Urinary bladder (tissue), 4 donors: ENCODE data around the gene NKAPL. TPM values are rescaled to one million over a fixed set of nuclear protein-coding genes. Genes with fewer than 3 reads are reported as not detected.

Source experiments
- DNase-seq: peaks from one replicate; pipeline ENCODE4 v3.0.0-alpha.2; 2015; ENCODE audit errors: extremely low spot score
- H3K27ac ChIP-seq: one replicate; pipeline ENCODE4 v1.5.1; 2013; ENCODE audit warnings: low read depth, mild to moderate bottlenecking, moderate library complexity
- H3K36me3 ChIP-seq: one replicate; pipeline ENCODE4 v1.6.1; 2013; ENCODE audit warnings: mild to moderate bottlenecking, moderate library complexity; ENCODE audit not compliant: insufficient read depth
- H3K4me1 ChIP-seq: one replicate; pipeline ENCODE4 v1.6.1; 2013; ENCODE audit warnings: mild to moderate bottlenecking, moderate library complexity; ENCODE audit not compliant: insufficient read depth
- H3K4me3 ChIP-seq: one replicate; pipeline ENCODE4 v1.5.1; 2013; ENCODE audit warnings: low read depth, low read length
- WGBS: extraction: QIAGEN DNeasy Blood & Tissue Kit; methylation state at CpG from one replicate; pipeline ENCODE4 v1.1.7; 2013; 5-methylcytosine and 5-hydroxymethylcytosine counted together
- polyA plus RNA-seq: library from polyadenylated mRNA; stranded (reverse); fragments of 200-250 nt; gene quantifications from one replicate; pipeline ENCODE4 v1.2.3, GENCODE V29; 2013
- total RNA-seq: library from RNA; depleted of rRNA; stranded (reverse); fragments of >200 nt; gene quantifications from one replicate; pipeline ENCODE4 v1.2.3, GENCODE V29; 2014
- donor health status: healthy with polysubstance abuse.
- donor health status: healthy.

Gene NKAPL
- total and polyA plus RNA-seq, 2 donors, result 0.90 to 4.4 TPM

DNA sequence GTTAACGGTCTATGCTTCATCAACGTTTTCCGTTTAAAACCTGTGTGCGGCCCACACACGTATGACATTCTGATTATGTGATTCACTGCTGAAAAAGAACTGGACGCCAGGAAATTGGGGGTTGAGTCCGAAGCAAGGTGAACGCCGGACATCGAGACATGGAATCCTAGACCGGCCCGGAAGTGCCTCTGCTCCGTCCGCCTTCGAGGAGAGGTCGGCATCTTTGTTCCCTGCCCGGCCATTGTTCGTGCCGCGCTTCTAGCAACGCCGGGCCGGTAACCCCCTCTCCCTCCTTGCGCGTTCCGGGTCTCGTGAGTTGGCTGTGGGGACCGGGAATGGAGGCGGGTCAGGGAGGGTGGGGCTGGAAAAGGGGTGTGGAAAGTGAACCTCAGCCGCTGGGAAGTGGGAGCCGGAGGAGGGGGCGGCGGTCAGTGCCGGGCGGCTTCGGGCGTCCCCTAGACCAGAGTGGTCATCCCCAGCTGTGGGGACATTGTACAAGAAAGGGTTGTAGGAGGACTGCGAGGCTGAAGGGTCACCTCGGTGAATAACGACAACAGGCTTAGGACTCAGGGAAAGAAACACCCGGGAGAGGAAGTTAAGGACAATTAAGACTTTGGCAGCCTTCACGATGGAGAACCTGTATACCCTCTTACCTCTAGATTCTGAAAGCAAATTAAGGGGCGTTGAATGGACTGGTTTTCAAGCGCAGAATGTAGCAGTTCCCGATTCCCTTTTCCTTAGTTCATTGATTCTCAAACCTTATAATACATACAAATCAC, 33.9 kb upstream of the NKAPL start, which contains the start of gene ZSCAN9:
Gene ZSCAN9 (plus strand): TSS at position 220 of the 779 bp plus-strand sequence. CDS start 1,810 bp downstream, outside the sequence.
- WGBS, result under 1% methylated on average over 45 of the region's 45 CpGs
- DNase-seq, result no peak
- peaks cover 5% of the 10 kb centered on the region for H3K36me3 ChIP-seq
- peak within 1 kb of the TSS; percentile 66 for H3K4me3 ChIP-seq
- H3K27ac ChIP-seq, result peak within 1 kb of the TSS; percentile 67
- H3K4me1 ChIP-seq, result peaks cover 2% of the 10 kb centered on the region

DNA sequence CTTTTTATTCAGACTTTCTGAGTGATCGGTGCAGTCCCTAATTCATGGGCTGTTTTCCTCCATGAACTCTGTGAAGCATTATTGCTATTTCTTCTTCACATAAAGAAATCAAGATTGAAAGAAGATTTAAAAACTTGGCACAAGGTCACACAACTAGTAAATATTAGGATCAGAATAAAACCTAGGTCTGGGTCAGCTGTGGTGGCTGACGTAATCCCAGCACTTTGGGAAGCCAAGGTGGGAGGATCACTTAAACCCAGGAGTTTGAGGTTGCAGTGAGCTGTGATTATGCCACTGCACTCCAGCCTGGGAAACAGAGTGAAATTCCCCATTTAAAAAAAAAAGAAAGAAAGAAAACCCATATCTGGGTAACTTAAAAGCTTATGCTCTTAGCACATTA, 32.6 kb upstream of the NKAPL start:
- Histone ChIP-seq H3K27ac (no peak overlapping the region), H3K36me3 (peaks cover 5% of the 10 kb centered on the region), H3K4me1 (peaks cover 2% of the 10 kb centered on the region), H3K4me3 (no peak overlapping the region)
- no peak for DNase-seq
- 76% methylated on average over 2 of the region's 2 CpGs for WGBS

DNA sequence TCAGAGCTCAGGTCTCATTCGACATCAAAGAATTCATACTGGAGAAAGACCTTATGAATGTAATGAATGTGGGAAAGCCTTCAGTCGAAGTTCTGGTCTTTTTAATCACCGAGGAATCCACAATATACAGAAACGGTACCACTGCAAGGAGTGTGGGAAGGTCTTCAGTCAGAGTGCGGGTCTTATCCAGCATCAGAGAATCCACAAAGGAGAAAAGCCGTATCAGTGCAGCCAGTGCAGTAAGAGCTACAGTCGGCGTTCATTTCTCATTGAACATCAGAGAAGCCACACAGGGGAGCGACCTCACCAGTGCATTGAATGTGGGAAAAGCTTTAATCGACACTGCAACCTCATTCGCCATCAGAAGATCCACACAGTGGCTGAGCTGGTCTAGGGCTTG, 26.3 kb upstream of the NKAPL start:
- Histone ChIP-seq H3K36me3 (peaks cover 4% of the 10 kb centered on the region), H3K4me1 (no peaks in the 10 kb centered on the region), H3K27ac (no peak overlapping the region), H3K4me3 (no peak overlapping the region)
- no peak for DNase-seq
- 96% methylated on average over 11 of the region's 11 CpGs for WGBS

DNA sequence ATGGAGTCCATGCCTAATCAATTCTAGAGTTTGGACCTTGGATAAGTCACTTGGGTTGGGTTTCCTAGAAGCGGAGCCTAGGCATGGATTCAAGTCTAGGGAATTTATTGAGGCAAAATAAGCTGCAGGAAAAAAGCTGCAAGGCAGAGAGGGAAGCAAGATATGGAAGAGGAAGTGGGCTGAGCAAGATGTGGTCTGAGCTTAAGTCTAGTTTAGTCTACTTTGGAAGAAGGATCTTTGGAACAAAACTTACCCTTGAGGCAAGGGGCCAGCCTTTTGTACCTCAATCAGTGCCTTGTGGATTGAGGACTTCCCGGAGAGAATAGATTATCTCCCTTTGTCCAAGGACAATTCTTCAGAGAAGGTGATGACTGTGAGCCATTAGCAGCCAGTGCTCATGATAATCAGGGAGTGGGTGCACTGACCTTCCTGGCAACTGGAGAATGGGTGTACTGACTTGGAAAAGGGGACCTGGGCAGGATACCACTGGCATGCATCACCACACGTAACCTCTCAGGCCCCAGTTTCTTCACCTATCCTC, 23.1 kb upstream of the NKAPL start:
- Histone ChIP-seq H3K36me3 (peaks cover 2% of the 10 kb centered on the region), H3K27ac (no peak overlapping the region), H3K4me1 (no peaks in the 10 kb centered on the region), H3K4me3 (no peak overlapping the region)
- WGBS, result 90% methylated on average over 3 of the region's 3 CpGs
- no peak for DNase-seq

DNA sequence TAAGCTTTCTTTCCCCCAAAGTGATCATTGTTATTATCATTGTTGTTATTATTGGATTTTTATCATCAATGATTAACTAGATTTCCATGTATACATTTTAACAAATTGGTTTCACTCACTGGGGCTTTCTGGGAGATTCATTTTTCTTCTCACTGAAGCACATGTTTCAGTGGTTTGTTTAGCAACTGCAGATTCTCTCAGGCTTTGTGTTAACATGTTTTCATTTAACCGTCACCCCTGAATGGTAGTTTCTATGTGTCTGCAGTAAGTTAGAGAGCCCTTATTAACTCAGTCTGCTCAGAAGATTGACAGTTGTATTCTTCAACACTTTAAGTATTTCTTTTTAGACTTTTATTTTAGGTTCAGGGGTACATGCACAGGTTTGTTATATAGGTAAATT, 19.5 kb upstream of the NKAPL start:
- Histone ChIP-seq H3K27ac (no peak overlapping the region), H3K36me3 (peaks cover 1% of the 10 kb centered on the region), H3K4me1 (no peaks in the 10 kb centered on the region), H3K4me3 (no peak overlapping the region)
- WGBS, result 93% methylated on average over 1 of the region's 1 CpG
- no peak for DNase-seq

DNA sequence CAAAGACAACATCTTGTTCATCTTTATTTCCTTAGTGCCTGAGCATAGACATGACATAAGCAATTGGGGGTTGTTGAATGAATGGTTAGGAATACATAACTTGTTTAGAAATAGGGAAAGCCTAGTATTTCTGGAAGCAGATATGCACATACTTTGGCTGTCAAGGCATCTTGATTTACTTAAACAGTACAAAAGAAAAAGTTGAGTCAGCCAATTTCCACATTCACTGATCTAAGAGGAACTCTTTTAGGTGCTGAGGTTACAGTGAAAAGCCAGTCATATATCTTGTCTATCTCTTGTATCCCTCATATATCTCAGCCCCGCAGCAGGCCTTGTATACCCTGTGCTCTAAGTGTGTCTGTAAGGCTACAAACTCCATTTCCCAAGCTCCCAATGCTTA, 18.6 kb upstream of the NKAPL start:
- no peak for DNase-seq
- H3K36me3 ChIP-seq, result peaks cover 1% of the 10 kb centered on the region
- H3K27ac ChIP-seq, result no peak overlapping the region
- H3K4me3 ChIP-seq, result no peak overlapping the region
- no peaks in the 10 kb centered on the region for H3K4me1 ChIP-seq
- 97% methylated on average over 1 of the region's 1 CpG for WGBS

DNA sequence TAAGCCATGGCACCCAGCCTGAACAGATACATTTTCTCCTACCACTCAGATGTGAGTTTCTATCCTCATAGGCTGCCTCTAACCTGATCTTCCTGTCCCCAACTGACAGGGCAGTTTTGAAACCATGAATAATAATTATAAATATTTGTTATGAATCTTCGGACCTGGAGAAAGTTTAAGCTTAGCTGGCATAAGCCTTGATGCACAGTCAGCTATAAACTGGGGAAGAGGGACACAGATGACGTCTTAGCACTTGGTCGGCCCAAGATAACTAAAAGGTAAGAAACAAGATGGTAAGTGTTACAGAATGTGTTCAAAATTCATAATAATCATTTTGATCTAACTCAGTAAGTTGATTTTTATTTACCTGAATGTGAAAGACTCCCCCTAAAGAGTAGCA, 15.2 kb upstream of the NKAPL start:
- 95% methylated on average over 3 of the region's 3 CpGs for WGBS
- no peak overlapping the region for H3K27ac ChIP-seq
- DNase-seq, result no peak
- no peak overlapping the region for H3K4me3 ChIP-seq
- no peaks in the 10 kb centered on the region for H3K4me1 ChIP-seq
- peaks cover 11% of the 10 kb centered on the region for H3K36me3 ChIP-seq

DNA sequence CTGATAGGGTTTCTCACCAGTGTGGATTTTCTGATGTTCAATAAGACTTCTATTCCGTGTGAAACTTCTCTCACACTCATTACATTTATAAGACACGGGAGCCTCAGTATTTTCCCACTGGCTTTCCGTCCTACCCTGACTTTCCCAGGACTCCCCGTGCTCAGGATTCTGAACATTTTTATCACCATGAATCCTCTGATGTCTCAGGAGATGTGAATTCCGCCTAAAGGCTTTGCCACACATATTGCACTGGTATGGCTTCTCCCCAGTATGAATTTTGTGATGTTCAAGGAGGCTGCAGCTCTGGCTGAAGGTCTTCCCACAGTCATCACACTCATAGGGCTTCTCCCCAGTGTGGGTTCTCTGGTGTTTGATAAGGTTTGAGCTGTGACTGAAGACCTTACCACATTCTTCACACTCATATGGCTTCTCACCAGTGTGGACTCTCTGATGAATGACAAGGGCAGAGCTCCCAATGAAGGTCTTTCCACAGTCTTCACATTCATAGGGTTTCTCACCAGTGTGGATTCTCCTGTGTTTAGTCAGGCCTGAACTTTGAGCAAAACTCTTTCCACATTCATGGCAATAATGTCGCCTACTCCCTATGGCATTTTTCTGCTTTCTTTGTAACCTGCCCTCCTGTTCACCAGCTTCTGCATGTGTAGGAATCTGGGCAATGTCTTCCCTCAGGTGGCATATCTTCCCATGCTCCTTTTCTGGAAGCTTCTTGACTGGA, 13.7 kb upstream of the NKAPL start:
- Histone ChIP-seq H3K36me3 (peaks cover 11% of the 10 kb centered on the region), H3K4me3 (no peak overlapping the region), H3K4me1 (no peaks in the 10 kb centered on the region), H3K27ac (no peak overlapping the region)
- DNase-seq, result no peak
- 90% methylated on average over 6 of the region's 6 CpGs for WGBS

DNA sequence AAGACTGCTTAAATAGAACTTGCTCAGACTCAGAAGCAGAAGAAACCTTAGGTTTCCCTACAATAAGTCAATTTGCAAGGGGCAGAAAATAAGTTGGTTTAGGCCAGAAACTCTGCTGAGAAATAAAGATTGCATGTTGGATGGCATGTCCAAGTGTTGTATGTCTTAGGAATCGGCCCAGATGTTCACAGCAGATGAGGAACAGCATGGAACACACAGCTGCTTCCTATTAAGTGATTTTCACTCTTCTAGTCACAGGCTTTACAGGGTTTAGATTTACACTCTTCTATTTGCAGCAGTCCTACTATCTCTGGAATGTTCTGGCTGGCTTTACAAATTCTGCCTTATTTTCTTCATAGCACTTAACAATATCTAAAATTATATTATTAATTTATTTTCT, 10.2 kb upstream of the NKAPL start:
- Histone ChIP-seq H3K4me3 (no peak overlapping the region), H3K36me3 (peaks cover 11% of the 10 kb centered on the region)

DNA sequence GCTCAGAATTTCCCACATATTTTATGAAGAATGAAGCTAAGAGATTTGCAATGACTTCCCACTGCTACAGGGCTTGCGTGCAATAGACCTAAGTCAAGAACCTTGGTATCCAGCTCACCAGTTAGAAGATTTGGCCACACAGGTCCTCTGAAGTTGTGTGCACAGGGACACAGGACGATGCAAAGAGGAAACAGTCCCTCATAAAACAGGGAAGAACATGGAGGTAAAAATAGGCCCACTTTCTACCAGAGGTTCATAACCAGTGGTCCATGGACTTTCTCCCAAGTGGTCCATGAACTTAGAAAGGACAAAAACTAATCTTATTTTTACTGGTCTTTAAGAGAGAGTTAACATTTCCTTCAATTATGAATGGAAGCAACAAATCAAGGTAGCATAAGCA, 8.3 kb upstream of the NKAPL start:
- H3K4me3 ChIP-seq, result no peak overlapping the region
- peaks cover 4% of the 10 kb centered on the region for H3K4me1 ChIP-seq
- no peak overlapping the region for H3K27ac ChIP-seq
- no peak for DNase-seq
- 78% methylated on average over 2 of the region's 2 CpGs for whole genome bisulfite sequencing
- peaks cover 9% of the 10 kb centered on the region for H3K36me3 ChIP-seq

More for the DNA sequence above, 10.2 kb upstream of the NKAPL start:
- no peak overlapping the region for H3K27ac ChIP-seq
- 37% methylated on average over 1 of the region's 1 CpG for WGBS
- no peak for DNase-seq
- peaks cover 4% of the 10 kb centered on the region for H3K4me1 ChIP-seq

DNA sequence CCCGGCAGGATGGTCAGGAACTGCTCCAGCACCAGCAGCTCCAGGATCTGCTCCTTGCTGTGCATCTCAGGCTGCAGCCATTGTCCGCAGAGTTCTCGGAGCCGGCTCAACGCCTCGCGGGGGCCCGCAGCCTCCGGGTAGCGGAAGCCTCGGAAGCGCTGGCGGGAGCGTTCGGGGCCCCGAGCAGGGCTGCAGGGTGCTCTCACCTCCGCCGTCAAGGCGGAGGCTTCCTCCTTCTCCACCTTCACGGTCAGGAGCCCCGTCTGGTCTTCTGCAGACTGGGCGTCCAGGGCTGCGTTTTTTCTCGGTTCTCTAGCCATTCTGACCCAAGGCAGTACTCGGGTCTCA, 7.5 kb upstream of the NKAPL start:
- under 1% methylated on average over 25 of the region's 25 CpGs for WGBS
- peaks cover 4% of the 10 kb centered on the region for H3K4me1 ChIP-seq
- peak overlapping the region; percentile 83 for H3K4me3 ChIP-seq
- H3K27ac ChIP-seq, result no peak overlapping the region
- peaks cover under 1% of the 10 kb centered on the region for H3K36me3 ChIP-seq
- no peak for DNase-seq

DNA sequence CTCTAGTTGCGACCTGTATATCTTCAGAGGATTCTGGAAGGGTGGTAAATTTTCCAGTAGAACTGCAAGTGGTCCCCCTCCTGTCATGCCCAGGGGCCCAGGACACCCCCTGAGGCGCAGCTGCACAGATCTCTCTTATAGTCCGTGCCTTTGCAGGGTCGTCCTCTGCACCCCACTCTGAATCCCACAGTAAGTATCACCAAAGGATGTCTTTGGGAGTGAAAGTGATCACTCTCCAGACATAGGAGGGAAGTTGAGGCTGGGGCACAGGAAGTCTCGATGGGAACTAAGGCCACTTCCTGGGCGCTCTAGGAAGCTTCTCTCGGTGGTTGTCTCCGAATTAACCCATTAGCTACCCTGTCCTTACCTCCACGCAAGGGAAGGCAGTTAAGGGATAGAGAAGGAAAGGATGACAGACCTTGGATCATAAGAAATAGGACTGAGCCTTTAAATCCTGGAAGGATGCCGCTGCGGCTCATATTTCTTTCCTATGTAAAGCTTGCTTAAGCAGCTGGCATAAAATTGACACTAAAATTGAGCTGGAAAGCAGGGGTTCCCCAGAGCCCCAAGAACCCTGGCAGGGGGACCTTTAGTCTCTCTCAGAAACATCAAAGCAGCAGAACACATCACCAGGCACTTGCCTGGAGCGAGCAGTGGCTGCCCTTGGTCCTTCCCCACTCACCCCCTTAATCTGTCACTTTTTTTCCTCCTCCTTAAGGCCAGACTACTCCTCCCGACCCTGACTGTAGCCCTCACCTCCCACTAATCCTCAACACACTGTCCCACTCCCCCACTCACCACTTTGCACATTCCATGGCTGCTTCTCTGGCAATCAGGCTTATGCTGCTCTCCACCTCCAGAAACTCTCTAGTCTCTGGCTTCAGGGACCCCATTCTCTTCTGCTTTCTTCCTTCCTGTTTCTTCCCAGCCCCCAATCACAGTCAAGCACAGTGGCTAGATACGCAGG, 6.8 kb upstream of the NKAPL start, which contains the start of gene ZKSCAN4:
Gene ZKSCAN4 (minus strand): TSS at position 261 of the 967 bp plus-strand sequence. CDS start 289 bp downstream, outside the sequence.
- WGBS, result 6% methylated on average over 14 of the region's 14 CpGs
- DNase-seq, result peak; percentile 64
- Histone ChIP-seq H3K4me1 (peaks cover 4% of the 10 kb centered on the region), H3K4me3 (peak within 1 kb of the TSS; percentile 83), H3K27ac (peak within 1 kb of the TSS; percentile 6), H3K36me3 (no peaks in the 10 kb centered on the region)

DNA sequence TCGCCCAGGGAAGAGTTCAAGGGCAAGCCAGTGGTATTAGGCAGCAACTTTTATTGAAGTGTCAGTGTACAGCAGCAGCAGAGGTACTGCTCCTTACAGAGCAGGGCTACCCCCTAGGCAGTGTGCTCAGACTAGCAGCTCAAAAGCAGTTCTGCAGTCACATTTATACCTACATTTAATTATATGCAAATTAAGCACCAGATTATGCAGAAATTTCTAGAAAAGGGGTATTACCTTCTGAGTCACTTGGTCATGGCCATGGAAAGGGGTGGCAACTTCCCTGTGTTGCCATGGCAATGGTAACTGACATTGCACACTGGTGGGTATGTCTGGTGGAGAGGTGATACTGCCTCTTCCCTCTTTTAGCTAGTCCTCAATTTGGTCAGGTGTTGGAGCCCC, 5.0 kb upstream of the NKAPL start:
- Histone ChIP-seq H3K36me3 (no peaks in the 10 kb centered on the region), H3K4me3 (no peak overlapping the region), H3K27ac (no peak overlapping the region), H3K4me1 (peaks cover 4% of the 10 kb centered on the region)
- DNase-seq, result no peak
- WGBS, result 79% methylated on average over 1 of the region's 1 CpG
